SK-N-DZ (cell line): ENCODE measurements around the gene LUC7L2. TPM values are rescaled to one million over a fixed set of nuclear protein-coding genes. Genes with fewer than 3 reads are reported as not detected.
"Not testable (repeated sequence)": the region's sequence is repeated elsewhere in the genome, so short reads cannot be mapped to it uniquely, and the experiment has no call there.

Experiments used
- DNase-seq: peaks from one replicate; pipeline ENCODE4 v3.0.0-alpha.2; 2015; ENCODE audit warnings: low spot score
- polyA plus RNA-seq, 2 experiments: library from polyadenylated mRNA; depleted of rRNA; stranded (reverse); fragments of >200 nt; gene quantifications; 2 replicates each; pipeline ENCODE4 v1.2.3, GENCODE V29; 2014

LUC7L2 gene, protein sequence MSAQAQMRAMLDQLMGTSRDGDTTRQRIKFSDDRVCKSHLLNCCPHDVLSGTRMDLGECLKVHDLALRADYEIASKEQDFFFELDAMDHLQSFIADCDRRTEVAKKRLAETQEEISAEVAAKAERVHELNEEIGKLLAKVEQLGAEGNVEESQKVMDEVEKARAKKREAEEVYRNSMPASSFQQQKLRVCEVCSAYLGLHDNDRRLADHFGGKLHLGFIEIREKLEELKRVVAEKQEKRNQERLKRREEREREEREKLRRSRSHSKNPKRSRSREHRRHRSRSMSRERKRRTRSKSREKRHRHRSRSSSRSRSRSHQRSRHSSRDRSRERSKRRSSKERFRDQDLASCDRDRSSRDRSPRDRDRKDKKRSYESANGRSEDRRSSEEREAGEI
- polyA plus RNA-seq (2014; cell fraction: cytosol; rRNA removed) = 86.8 and 90.6 TPM in 2 replicates
- polyA plus RNA-seq (2014; cell fraction: nucleus; rRNA removed) = 64.5 and 85.4 TPM in 2 replicates

GRCh38 chr7:139359366-139360209 lies at the start of gene LUC7L2:
Gene LUC7L2, plus strand, starts transcription at chr7:139359894. Its CDS starts 368 bp downstream, at chr7:139360262.
- peak; percentile 98 for DNase-seq

GRCh38 chr7:139317939-139318505 lies 41.7 kb upstream of the LUC7L2 start:
- DNase-seq = no peak

- DNase-seq = no peak
Measured at GRCh38 chr7:139321071-139321745, 38.5 kb upstream of the LUC7L2 start.

DNA sequence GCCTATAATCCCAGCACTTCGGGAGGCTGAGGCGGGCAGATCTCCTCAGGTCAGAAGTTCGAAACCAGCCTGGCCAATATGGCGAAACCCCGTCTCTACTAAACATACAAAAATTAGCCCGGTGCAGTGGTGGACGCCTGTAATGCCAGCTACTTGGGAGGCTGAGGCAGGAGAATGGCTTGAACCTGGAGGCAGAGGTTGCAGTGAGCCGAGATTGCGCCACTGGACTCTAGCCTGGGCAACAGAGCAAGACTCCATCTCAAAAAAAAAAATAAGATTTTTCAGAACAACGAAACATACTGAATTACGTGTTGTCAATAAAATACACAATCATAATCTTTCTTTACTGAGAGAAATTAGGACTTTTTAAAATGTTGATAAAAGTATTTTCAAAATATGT lies 35.0 kb upstream of the LUC7L2 start:
- DNase-seq = not testable (repeated sequence)

DNA sequence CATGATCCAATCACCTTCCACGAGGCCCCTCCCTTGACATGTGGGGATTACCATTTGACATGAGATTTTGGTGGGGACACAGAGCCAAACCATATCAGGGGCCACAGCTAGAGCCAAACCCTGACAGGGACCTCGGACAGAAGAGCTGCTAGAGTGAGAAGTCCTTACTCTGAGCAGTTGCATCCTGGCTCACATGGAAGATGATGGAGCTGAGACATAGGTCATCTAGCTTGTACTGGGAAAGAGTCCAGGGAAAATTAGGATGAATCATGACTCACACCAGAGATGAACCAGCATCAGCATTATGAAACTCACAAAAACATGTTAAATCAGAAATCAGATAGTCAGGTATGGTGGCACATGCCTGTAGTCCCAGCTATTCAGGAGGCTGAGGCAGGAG lies 31.3 kb upstream of the LUC7L2 start:
- no peak for DNase-seq

GRCh38 chr7:139329119-139329518 lies 30.6 kb upstream of the LUC7L2 start:
- no peak for DNase-seq

DNA sequence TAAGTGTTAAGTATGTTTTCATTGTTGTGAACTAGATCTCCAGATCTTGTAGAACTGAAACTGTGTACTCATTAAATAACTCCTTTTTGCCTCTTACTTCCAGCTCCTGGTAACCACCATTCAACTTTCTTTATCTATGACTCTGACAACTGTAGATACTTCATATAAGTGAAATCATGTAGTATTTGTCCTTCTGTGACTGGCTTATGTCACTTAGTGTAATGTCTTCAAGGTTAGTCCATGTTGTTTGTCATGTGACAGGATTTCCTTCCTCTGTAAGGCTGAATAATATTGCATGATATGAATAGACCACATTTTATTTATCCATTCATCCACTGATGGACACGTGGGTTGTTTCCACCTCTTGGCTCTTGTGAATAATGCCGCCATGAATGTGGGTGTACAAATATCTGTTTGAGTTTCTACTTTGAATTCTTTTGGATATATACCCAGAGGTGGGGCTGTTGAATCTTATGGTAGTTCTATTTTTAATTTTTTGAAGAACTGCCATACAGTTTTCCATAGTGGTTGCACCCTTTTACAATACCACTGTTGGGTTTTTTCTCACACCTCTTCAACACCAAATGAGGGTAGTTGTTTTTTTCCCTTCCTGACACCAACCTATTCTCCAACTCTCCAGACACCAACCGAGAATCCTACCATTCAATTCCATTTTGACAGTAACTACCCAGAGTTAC lies 29.2 kb upstream of the LUC7L2 start:
- no peak for DNase-seq

DNA sequence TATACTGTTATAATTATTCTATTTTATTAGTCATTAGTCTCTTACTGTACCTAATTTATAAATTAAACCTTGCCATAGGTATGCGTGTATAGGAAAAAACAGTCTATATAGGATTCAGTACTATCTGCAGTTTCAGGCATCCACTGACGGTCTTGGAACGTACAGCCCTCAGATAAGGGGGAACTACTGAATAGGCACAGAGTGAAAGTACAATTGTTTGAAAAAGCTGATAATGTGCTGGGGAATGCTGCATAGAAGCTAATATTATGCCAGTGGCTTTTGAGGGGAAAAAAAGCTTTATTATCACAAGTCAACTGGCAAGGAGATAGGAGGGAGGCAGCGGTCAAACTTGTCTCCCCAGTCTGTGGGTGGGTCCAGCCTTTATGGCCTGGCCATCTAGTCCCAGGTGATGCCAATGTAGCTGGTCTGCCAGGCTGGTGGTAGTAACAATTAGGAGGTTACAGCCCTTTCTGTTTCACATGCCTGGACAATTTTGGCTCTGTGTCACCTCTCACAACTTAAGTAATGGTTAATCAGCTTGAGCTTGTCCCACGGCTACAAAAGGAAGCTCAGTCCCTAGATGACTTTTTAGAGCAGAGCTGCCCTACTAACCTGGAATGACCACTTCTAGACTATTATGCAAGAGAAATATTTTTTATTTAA lies 26.9 kb upstream of the LUC7L2 start:
- DNase-seq = no peak

DNA sequence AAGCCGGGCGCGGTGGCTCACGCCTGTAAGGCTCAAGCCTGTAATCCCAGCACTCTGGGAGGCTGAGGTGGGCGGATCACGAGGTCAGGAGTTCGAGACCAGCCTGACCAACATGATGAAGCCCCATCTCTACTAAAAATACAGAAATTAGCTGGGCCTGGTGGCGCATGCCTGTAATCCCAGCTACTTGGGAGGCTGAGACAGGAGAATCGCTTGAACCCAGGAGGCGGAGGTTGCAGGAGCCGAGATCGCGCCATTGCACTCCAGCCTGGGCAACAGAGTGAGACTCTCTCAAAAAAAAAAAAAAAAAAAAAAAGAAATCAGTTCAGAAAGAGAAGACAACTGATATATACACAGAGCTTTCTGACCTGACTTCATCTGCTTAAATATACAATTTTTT lies 26.3 kb upstream of the LUC7L2 start:
- DNase-seq = not testable (repeated sequence)

GRCh38 chr7:139334399-139335150 lies 25.1 kb upstream of the LUC7L2 start:
- DNase-seq = no peak

DNA sequence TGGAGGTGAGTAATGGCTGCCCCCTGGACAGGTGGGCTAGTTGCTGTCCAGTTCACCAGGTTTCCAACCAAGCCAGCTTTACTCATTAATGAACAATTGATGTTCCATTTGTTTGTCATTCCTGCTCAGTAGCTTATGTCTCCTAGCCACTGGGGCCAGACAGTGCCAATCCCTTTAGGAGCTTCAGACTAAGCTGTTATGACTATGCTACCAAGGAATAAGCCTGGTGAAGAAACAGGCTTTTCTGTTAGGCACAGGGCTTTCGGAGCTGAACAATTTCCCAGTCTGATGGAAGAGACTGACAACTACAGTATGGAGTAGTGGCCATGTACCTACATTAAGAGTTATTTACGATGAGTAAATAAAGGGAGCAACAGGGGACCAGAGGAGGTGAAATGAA lies 20.7 kb upstream of the LUC7L2 start:
- DNase-seq = no peak

DNA sequence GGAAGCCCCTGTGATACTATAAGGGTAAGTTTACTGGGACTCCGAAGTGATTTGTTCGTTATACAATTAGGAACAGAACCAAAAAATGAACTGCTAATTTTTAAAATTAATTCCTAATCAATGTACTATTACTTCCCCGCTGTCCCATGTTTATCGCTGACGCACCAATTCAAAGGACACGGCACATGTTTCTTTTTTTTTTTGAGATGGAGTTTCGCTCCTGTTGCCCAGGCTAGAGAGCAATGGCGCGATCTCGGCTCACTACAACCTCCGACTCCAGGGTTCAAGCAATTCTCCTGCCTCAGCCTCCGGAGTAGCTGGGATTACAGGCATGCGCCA lies 20.0 kb upstream of the LUC7L2 start:
- no peak for DNase-seq

GRCh38 chr7:139340037-139340807 lies 19.5 kb upstream of the LUC7L2 start:
- DNase-seq = peak; percentile 100

- DNase-seq = no peak
Measured at GRCh38 chr7:139340808-139341057, 19.0 kb upstream of the LUC7L2 start.

GRCh38 chr7:139341058-139341775 lies 18.5 kb upstream of the LUC7L2 start, which contains the start of gene FMC1:
Gene FMC1, plus strand, starts transcription at chr7:139341337. Its CDS starts 48 bp downstream, at chr7:139341385.
- peak; percentile 94 for DNase-seq

DNA sequence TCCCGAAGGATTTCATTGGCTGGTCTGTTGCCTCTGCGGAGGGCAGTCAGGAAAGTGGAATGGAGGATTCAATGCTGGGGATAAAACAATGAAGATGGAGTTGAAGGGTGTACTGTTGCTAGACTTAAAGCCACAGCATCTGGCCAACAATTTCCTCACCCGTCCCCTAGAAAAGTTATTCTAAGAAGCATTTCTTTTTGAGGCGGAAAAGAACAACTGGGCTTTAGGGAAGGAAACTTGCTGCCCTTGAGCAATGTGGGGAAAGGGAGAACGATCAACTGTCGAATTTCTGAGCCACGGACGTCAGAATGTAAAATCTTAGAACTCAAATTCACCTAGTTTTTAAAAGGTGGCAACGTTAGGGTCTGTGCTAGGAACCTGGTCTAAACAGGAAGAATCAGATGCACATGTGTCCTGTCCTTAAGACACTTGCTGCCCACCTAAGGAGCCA lies 17.9 kb upstream of the LUC7L2 start:
- DNase-seq = no peak

- DNase-seq = no peak
Measured at GRCh38 chr7:139345042-139345441, 14.7 kb upstream of the LUC7L2 start.

- DNase-seq = no peak
Measured at GRCh38 chr7:139351027-139351426, 8.7 kb upstream of the LUC7L2 start.
